IMR-90 (cell line): Measurements from ENCODE around the gene NACC2.

Source experiments
- CEBPB ChIP-seq: IDR thresholded peaks from 2 replicates; pipeline ENCODE4 v1.6.1; 2012; ENCODE audit warnings: low read depth, low read length, improper control_type of control experiment
- CHD1 ChIP-seq: IDR thresholded peaks from 2 replicates; pipeline ENCODE4 v1.6.1; 2012; ENCODE audit warnings: low read depth, low read length, improper control_type of control experiment
- FOS ChIP-seq: fragments of 150-350 bp; IDR thresholded peaks from 2 replicates; pipeline ENCODE4 v1.6.1; 2016; ENCODE audit warnings: low read depth, low read length
- MAFK ChIP-seq: IDR thresholded peaks from 2 replicates; pipeline ENCODE4 v1.6.1; 2012; ENCODE audit warnings: low read depth, low read length, improper control_type of control experiment
- MXI1 ChIP-seq: IDR thresholded peaks from 2 replicates; pipeline ENCODE4 v1.6.1; 2012; ENCODE audit warnings: low read depth, mild to moderate bottlenecking, low read length, moderate library complexity, borderline replicate concordance
- POLR2A ChIP-seq: IDR thresholded peaks from 2 replicates; pipeline ENCODE4 v1.6.1; 2012; ENCODE audit warnings: mild to moderate bottlenecking, low read depth, low read length
- RFX5 ChIP-seq: IDR thresholded peaks from 2 replicates; pipeline ENCODE4 v1.8.0; 2012; ENCODE audit warnings: low read depth, mild to moderate bottlenecking, low read length, moderate library complexity
- TF ChIP-seq, protein P1 (sequence below): conservative IDR thresholded peaks from 2 replicates; pipeline ENCODE4 v1.5.1; 2012; ENCODE audit warnings: mild to moderate bottlenecking, low read depth, low read length, improper control_type of control experiment

DNA sequence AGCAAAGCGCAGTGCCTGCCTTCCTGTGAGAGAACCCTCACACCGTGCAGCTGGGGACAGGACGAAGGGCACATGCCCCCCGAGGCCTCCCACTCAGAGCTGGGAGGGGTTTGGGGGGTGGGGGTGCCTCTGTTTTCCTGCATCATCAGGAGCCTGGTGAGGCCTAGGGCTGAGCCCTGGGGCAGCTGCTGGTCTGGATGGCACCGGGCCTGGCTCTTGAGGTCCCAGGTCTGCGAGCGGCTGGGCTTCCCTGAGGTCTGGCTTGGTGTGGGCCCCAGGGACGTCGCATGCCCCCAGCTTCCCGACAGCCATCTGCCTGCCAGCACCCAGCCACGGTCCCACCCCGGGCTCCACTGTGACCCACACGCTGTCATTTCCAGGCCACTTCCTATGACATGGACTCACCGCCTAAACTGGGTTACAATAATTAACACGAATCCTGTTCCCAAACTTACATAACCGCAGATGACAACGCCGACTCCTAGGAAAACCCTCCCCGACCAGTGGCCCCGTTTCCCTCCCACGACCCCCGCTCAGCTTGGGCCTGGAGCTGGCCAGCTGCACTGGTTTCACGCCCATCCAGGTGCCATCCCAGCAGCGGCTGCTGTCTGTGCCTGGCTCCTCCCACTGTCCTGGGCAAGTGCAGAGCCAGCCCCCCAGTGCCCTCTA is 8.7 kb downstream of the NACC2 start:
- TF ChIP-seq RFX5 (no peak), MXI1 (no peak), CHD1 (no peak), POLR2A (no peak), FOS (no peak), MAFK (no peak), CEBPB (no peak)
- TF ChIP-seq, protein P1, sequence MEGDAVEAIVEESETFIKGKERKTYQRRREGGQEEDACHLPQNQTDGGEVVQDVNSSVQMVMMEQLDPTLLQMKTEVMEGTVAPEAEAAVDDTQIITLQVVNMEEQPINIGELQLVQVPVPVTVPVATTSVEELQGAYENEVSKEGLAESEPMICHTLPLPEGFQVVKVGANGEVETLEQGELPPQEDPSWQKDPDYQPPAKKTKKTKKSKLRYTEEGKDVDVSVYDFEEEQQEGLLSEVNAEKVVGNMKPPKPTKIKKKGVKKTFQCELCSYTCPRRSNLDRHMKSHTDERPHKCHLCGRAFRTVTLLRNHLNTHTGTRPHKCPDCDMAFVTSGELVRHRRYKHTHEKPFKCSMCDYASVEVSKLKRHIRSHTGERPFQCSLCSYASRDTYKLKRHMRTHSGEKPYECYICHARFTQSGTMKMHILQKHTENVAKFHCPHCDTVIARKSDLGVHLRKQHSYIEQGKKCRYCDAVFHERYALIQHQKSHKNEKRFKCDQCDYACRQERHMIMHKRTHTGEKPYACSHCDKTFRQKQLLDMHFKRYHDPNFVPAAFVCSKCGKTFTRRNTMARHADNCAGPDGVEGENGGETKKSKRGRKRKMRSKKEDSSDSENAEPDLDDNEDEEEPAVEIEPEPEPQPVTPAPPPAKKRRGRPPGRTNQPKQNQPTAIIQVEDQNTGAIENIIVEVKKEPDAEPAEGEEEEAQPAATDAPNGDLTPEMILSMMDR: no peak
